Measurements from ENCODE around the gene EDARADD.
"Not testable (repeated sequence)": the region's sequence is repeated elsewhere in the genome, so short reads cannot be mapped to it uniquely, and the experiment has no call there.

DNA sequence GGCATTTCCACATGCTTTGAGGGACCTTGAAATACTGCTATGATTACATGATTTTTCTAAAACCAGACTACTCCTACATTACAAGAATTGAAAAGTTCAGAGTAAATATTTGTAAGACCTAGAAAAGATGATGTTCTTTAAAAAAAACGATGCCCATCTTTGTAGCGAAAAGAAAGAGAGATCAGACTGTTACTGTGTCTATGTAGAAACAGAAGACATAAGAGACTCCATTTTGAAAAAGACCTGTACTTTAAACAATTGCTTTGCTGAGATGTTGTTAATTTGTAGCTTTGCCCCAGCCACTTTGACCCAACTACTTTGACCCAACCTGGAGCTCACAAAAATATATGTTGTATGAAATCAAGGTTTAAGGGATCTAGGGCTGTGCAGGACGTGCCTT, 110.3 kb downstream of the EDARADD start:
- TF ChIP-seq, protein P1, sequence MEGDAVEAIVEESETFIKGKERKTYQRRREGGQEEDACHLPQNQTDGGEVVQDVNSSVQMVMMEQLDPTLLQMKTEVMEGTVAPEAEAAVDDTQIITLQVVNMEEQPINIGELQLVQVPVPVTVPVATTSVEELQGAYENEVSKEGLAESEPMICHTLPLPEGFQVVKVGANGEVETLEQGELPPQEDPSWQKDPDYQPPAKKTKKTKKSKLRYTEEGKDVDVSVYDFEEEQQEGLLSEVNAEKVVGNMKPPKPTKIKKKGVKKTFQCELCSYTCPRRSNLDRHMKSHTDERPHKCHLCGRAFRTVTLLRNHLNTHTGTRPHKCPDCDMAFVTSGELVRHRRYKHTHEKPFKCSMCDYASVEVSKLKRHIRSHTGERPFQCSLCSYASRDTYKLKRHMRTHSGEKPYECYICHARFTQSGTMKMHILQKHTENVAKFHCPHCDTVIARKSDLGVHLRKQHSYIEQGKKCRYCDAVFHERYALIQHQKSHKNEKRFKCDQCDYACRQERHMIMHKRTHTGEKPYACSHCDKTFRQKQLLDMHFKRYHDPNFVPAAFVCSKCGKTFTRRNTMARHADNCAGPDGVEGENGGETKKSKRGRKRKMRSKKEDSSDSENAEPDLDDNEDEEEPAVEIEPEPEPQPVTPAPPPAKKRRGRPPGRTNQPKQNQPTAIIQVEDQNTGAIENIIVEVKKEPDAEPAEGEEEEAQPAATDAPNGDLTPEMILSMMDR (IDR thresholded peaks at IDR 0.05; ENCODE audit: borderline replicate concordance, extremely low read depth, low read length, poor library complexity, severe bottlenecking): not testable (repeated sequence)
- TF ChIP-seq EZH2 (IDR thresholded peaks at IDR 0.05; ENCODE audit: borderline replicate concordance, low read depth, low read length, severe bottlenecking): not testable (repeated sequence)
